ENCODE measurements around the gene TRMT61A. TPM values are rescaled to one million over a fixed set of nuclear protein-coding genes. Genes with fewer than 3 reads are reported as not detected.
"Not testable (repeated sequence)": the region's sequence is repeated elsewhere in the genome, so short reads cannot be mapped to it uniquely, and the experiment has no call there.

The TRMT61A gene
- total RNA-seq, 1 donor from 2014 or later, result 12.5 TPM

GRCh38 chr14:103522649-103523574 lies 6.1 kb upstream of the TRMT61A start, which contains the start of gene CKB:
Gene CKB, minus strand, starts transcription at chr14:103522830. Its CDS starts 337 bp downstream, at chr14:103522493.
- no peak for TF ChIP-seq CTCF (conservative IDR thresholded peaks at IDR 0.05)
- peaks cover 23% of the 10 kb centered on the region for H3K27me3 Mint-ChIP-seq (ENCODE audit: low read depth)
- H3K36me3 Mint-ChIP-seq (ENCODE audit: low read depth), result peaks cover 8% of the 10 kb centered on the region
- peak; percentile 76 for DNase-seq (ENCODE audit: low read depth, low spot score)
- H3K9me3 Mint-ChIP-seq, result no peaks in the 10 kb centered on the region
- H3K4me3 Mint-ChIP-seq, result peak within 1 kb of the TSS; percentile 86
- H3K27ac Mint-ChIP-seq (ENCODE audit: unreplicated experiment), result peak within 1 kb of the TSS; percentile 19
- peaks cover 25% of the 10 kb centered on the region for H3K4me1 Mint-ChIP-seq

GRCh38 chr14:103523575-103523954 lies 5.4 kb upstream of the TRMT61A start:
- H3K4me1 Mint-ChIP-seq, result peaks cover 30% of the 10 kb centered on the region
- H3K27me3 Mint-ChIP-seq (ENCODE audit: low read depth), result peaks cover 21% of the 10 kb centered on the region
- H3K36me3 Mint-ChIP-seq (ENCODE audit: low read depth), result peaks cover 8% of the 10 kb centered on the region
- H3K4me3 Mint-ChIP-seq, result peak overlapping the region; percentile 86
- H3K27ac Mint-ChIP-seq (ENCODE audit: unreplicated experiment), result no peak overlapping the region
- no peaks in the 10 kb centered on the region for H3K9me3 Mint-ChIP-seq
- no peak for DNase-seq (ENCODE audit: low read depth, low spot score)
- no peak for TF ChIP-seq CTCF (conservative IDR thresholded peaks at IDR 0.05)

GRCh38 chr14:103524002-103524935 lies 4.7 kb upstream of the TRMT61A start:
- H3K4me1 Mint-ChIP-seq, result peaks cover 29% of the 10 kb centered on the region
- H3K27ac Mint-ChIP-seq (ENCODE audit: unreplicated experiment), result no peak overlapping the region
- peak overlapping the region; percentile 86 for H3K4me3 Mint-ChIP-seq
- no peak for TF ChIP-seq CTCF (conservative IDR thresholded peaks at IDR 0.05)
- no peak for DNase-seq (ENCODE audit: low read depth, low spot score)
- no peaks in the 10 kb centered on the region for H3K9me3 Mint-ChIP-seq
- peaks cover 17% of the 10 kb centered on the region for H3K27me3 Mint-ChIP-seq (ENCODE audit: low read depth)
- H3K36me3 Mint-ChIP-seq (ENCODE audit: low read depth), result peaks cover 5% of the 10 kb centered on the region

- peaks cover 13% of the 10 kb centered on the region for H3K27me3 Mint-ChIP-seq (ENCODE audit: low read depth)
- peaks cover 37% of the 10 kb centered on the region for H3K4me1 Mint-ChIP-seq
- not testable (repeated sequence) for H3K27ac Mint-ChIP-seq (ENCODE audit: unreplicated experiment); DNase-seq (ENCODE audit: low read depth, low spot score); H3K36me3 Mint-ChIP-seq (ENCODE audit: low read depth); H3K9me3 Mint-ChIP-seq
- H3K4me3 Mint-ChIP-seq, result peak overlapping the region; percentile 86
Measured at GRCh38 chr14:103525430-103526246, 3.4 kb upstream of the TRMT61A start.

- DNase-seq (ENCODE audit: low read depth, low spot score), result no peak
- no peak overlapping the region for H3K27ac Mint-ChIP-seq (ENCODE audit: unreplicated experiment)
- H3K9me3 Mint-ChIP-seq, result no peaks in the 10 kb centered on the region
- peaks cover 13% of the 10 kb centered on the region for H3K27me3 Mint-ChIP-seq (ENCODE audit: low read depth)
- peak overlapping the region; percentile 86 for H3K4me3 Mint-ChIP-seq
- peaks cover 37% of the 10 kb centered on the region for H3K4me1 Mint-ChIP-seq
- no peak for TF ChIP-seq CTCF (conservative IDR thresholded peaks at IDR 0.05)
- H3K36me3 Mint-ChIP-seq (ENCODE audit: low read depth), result no peaks in the 10 kb centered on the region
Measured at GRCh38 chr14:103526247-103526913, 2.6 kb upstream of the TRMT61A start.

All from neural crest cell (in vitro differentiated cells).